D721Med (cell line): Measurements from ENCODE around the gene PJA2.

ENCODE experiments used
- DNase-seq: peaks from one replicate; pipeline ENCODE4 v3.0.0; 2011; ENCODE audit warnings: low spot score; ENCODE audit not compliant: insufficient read length
- FAIRE-seq: peaks from 2 replicates; lab custom pipeline; 2011; peaks lifted over from hg19 to GRCh38; lab: Jason Lieb, UNC
- TF ChIP-seq, protein P1 (sequence below): IDR thresholded peaks from 2 replicates; pipeline ENCODE4 v1.5.1; 2012; ENCODE audit warnings: mild to moderate bottlenecking, control low read depth; ENCODE audit not compliant: insufficient read depth; ENCODE audit errors: missing control alignments

PJA2 gene

DNA sequence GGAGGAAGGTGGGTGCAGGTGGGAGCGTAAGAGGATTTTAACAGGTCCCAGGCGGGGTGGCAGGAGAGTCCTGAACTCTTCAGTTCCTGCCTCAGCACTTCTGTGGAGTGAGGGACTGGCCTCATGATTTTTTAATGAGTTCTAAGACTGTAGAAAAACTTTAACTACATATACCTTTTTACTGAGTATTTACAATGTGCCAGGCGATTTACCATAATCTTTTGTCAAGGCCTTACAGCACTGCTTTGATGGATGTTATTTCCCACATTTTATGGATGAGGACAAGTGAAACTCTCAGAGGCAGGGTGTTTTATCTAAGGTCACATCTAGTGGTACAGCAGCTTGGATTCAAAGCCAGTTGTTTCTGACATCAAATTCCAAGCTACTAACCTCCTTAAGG lies 99.5 kb downstream of the PJA2 start:
- FAIRE-seq (no peak), DNase-seq (no peak)
- TF ChIP-seq, protein P1, sequence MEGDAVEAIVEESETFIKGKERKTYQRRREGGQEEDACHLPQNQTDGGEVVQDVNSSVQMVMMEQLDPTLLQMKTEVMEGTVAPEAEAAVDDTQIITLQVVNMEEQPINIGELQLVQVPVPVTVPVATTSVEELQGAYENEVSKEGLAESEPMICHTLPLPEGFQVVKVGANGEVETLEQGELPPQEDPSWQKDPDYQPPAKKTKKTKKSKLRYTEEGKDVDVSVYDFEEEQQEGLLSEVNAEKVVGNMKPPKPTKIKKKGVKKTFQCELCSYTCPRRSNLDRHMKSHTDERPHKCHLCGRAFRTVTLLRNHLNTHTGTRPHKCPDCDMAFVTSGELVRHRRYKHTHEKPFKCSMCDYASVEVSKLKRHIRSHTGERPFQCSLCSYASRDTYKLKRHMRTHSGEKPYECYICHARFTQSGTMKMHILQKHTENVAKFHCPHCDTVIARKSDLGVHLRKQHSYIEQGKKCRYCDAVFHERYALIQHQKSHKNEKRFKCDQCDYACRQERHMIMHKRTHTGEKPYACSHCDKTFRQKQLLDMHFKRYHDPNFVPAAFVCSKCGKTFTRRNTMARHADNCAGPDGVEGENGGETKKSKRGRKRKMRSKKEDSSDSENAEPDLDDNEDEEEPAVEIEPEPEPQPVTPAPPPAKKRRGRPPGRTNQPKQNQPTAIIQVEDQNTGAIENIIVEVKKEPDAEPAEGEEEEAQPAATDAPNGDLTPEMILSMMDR, result no peak

DNA sequence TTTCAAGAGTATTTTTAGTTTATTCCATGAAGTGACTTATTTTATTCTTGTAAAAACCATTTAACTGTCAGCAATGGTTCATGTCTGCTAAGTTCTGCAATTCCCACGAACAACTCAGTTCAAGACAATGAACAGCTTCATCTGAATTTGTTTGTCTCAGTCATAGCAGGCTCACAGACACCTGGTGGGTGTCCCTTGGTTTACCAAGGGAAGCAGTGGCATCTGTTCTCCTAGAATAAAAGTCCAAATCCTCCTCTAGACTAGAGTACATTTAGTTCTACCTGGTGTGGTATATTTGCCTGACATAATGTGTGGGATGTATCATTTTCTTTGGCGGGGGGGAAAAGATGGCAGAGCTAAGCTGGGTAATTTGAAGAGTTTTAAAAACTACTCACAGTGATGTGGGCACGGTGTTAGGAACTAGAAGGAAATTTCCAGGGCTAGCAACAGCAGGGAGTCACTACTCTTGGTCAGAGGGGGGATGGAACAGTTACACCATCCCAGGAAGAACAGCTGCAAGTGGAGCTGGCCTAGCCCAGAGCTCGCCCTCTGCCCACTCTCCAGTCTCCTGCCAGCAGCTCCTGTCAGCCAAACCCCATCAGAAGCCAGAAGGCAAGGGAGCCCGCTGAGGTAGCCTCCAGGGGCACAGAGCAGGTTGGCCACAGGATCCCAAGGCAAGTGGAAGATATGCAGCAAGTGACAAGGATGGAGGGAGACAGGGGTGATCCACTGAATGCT lies 100.3 kb downstream of the PJA2 start:
- TF ChIP-seq, protein P1, result no peak
- DNase-seq (no peak), FAIRE-seq (no peak)

DNA sequence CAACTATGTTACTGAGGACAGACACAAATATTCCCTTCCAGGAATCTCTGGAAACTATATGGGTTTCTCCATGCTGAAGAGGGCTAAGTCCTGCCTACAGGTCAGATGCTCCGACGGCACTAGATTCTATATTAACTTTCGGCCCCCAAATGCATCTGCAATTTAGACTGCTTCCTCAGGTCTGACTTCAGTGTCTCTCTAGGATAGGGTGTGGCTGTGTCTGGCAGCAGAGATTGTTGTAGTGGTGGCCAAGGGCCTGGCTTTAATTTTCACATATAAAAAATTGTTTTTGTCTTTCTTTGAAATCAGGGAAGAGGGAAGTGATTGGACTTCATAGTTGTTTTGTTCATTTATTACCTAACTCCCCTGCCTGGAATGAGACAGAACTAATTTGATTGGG lies 101.8 kb downstream of the PJA2 start:
- TF ChIP-seq, protein P1, result no peak
- FAIRE-seq (no peak), DNase-seq (no peak)

DNA sequence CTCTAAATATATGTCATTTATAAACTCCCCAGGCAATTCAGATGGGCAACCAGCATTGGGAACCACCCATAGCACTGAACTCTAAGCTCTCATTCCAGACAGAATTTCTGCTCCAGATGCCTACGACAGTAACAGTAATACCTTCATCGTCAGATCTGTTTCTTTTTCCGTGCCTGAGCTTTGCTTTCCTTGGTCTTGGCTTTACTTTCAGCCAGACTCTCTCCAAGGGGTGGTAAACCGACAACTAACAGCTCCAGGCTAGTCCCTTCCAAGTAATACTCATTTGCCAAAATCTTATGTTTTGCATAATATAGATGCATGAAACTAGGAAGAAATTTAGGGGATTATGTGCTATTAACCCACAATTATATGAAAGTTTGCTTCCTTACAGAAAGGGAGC lies 102.3 kb downstream of the PJA2 start:
- DNase-seq (no peak), FAIRE-seq (no peak)
- TF ChIP-seq, protein P1, result no peak

DNA sequence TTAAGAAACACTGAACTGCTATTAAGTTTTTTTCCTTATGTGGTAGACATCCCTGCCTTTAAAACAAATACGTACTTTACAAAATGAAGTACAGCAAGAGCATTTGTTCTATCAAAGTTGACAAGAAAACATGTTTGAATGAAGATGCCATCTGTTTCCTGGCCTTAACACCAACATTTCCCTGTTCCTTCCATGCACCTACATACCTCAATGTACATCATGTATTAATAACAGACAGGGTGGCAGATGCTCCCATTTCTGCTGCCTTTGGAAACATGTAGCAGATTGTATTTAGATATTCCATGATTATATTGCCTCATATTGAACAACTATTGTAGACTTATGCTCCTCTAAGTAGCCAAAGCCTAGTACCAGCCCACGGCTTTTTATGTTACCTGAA lies 104.4 kb downstream of the PJA2 start:
- FAIRE-seq (no peak), DNase-seq (no peak)
- TF ChIP-seq, protein P1, result no peak

DNA sequence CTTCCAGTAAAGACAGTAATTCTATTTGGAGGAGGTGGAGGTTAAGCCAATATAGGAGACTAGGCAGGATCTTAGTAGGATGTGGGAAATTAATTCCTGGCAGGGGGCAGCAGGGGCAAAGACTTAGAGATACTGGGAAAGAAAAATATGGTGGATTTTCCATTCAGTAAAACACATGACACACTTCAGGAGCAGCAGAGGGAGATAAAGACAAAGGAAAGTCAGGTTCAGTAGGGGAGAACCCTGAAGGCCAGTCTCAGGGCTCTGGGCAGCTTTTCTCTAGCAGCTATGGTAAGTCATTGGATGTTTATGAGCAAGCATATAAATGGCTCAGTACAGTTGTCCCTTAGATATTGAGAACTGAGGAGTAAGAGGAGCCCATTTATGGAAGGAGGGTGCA lies 105.5 kb downstream of the PJA2 start:
- DNase-seq (no peak), FAIRE-seq (no peak)
- TF ChIP-seq, protein P1, result no peak

DNA sequence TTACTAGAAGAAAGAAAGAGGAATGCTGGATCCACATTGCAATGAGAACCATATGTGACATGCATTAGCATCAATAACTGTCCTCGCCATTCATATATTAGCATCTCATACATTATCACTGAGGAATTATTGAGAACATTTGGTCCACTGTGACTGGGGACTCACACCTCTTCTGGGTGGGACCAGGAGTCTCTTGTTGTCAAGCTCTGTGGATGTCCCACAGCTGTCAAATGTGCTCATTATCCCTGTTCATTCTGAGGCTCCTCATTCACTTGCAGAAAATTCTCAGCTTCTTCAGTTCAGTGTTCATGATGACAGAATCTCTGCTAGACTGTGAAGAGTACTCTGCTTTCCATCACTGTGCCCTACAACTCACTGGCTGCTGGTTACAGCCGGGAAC lies 109.4 kb downstream of the PJA2 start:
- TF ChIP-seq, protein P1, result no peak
- FAIRE-seq (no peak), DNase-seq (no peak)
